Neural crest cell (in vitro differentiated cells): ENCODE results near the gene IL22. TPM values are rescaled to one million over a fixed set of nuclear protein-coding genes. Genes with fewer than 3 reads are reported as not detected.
"Not testable (repeated sequence)": the region's sequence is repeated elsewhere in the genome, so short reads cannot be mapped to it uniquely, and the experiment has no call there.

Source experiments
- DNase-seq: peaks from one replicate; pipeline ENCODE4 v3.0.0; 2021; ENCODE audit warnings: low read depth, mixed read lengths, low spot score
- H3K27ac Mint-ChIP-seq: one replicate; pipeline ENCODE4 v1.8.0; 2021; ENCODE audit warnings: mild to moderate bottlenecking, mixed read lengths; ENCODE audit not compliant: unreplicated experiment
- H3K27me3 Mint-ChIP-seq: 2 replicates; pipeline ENCODE4 v1.8.0; 2021; ENCODE audit warnings: low read depth, mild to moderate bottlenecking, mixed read lengths
- H3K36me3 Mint-ChIP-seq: 2 replicates; pipeline ENCODE4 v1.8.0; 2021; ENCODE audit warnings: low read depth, mild to moderate bottlenecking, mixed read lengths
- H3K4me1 Mint-ChIP-seq: 2 replicates; pipeline ENCODE4 v1.8.0; 2021; ENCODE audit warnings: mixed read lengths
- H3K4me3 Mint-ChIP-seq: one replicate; pipeline ENCODE4 v1.8.0; 2021; ENCODE audit warnings: mild to moderate bottlenecking, mixed read lengths
- H3K9me3 Mint-ChIP-seq: 2 replicates; pipeline ENCODE4 v1.8.0; 2021; ENCODE audit warnings: mixed read lengths
- total RNA-seq: library from RNA; stranded (reverse); gene quantifications from 2 replicates; pipeline ENCODE4 v1.2.1, GENCODE V29; 2021
- TF ChIP-seq, protein P1 (sequence below): fragments of 200-600 bp; sonication (generic); conservative IDR thresholded peaks from 2 replicates; pipeline ENCODE4 v1.5.0; 2021; ENCODE audit warnings: antibody characterized with exemption, mild to moderate bottlenecking

The IL22 gene
- total RNA-seq, 1 donor from 2014 or later = not detected

DNA sequence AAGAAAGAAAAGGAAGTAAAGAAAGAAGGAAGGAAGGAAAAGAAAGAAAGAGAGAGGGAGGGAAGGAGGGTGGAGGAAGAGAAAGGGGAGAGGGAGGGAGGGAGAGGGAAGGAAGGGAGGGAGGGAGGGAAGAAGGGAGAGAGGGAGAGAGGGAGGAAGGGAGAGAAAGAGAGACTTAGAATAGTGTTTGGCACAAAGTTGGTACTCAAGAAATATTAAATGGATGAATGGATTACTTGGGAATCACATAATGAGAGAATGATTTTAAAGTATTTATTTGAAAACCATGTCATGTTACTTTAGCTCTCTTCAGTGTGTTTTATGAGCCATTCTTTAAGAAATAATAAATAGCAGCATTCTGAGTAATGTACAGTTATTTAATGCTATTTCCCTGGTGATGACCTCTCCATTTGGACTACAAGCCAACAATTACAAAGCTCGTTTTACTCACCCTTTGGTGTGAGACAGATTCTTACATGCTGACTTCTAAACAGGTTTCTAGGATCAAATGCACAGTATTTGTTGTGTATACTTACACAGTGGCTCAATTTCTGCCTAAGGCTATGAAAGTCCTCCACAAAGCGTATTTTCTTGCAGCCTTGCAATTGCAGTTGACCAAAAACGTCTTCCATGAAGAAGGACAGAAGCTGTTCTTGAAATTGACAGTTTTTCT, 28.7 kb downstream of the IL22 start:
- Mint-ChIP-seq H3K9me3 (no peaks in the 10 kb centered on the region), H3K4me1 (peaks cover 10% of the 10 kb centered on the region), H3K27me3 (no peaks in the 10 kb centered on the region), H3K36me3 (no peaks in the 10 kb centered on the region), H3K4me3 (no peak overlapping the region), H3K27ac (no peak overlapping the region)
- no peak for DNase-seq
- TF ChIP-seq, protein P1, sequence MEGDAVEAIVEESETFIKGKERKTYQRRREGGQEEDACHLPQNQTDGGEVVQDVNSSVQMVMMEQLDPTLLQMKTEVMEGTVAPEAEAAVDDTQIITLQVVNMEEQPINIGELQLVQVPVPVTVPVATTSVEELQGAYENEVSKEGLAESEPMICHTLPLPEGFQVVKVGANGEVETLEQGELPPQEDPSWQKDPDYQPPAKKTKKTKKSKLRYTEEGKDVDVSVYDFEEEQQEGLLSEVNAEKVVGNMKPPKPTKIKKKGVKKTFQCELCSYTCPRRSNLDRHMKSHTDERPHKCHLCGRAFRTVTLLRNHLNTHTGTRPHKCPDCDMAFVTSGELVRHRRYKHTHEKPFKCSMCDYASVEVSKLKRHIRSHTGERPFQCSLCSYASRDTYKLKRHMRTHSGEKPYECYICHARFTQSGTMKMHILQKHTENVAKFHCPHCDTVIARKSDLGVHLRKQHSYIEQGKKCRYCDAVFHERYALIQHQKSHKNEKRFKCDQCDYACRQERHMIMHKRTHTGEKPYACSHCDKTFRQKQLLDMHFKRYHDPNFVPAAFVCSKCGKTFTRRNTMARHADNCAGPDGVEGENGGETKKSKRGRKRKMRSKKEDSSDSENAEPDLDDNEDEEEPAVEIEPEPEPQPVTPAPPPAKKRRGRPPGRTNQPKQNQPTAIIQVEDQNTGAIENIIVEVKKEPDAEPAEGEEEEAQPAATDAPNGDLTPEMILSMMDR = no peak

GRCh38 chr12:68223067-68223747, 30.2 kb downstream of the IL22 start:
- Mint-ChIP-seq H3K4me1 (peaks cover 10% of the 10 kb centered on the region), H3K9me3 (no peaks in the 10 kb centered on the region), H3K36me3 (no peaks in the 10 kb centered on the region), H3K27ac (no peak overlapping the region), H3K27me3 (no peaks in the 10 kb centered on the region), H3K4me3 (no peak overlapping the region)
- TF ChIP-seq, protein P1 = peak; percentile 90
- peak; percentile 74 for DNase-seq

GRCh38 chr12:68222326-68222725, 31.1 kb downstream of the IL22 start:
- H3K4me3 Mint-ChIP-seq = no peak overlapping the region
- peaks cover 10% of the 10 kb centered on the region for H3K4me1 Mint-ChIP-seq
- no peaks in the 10 kb centered on the region for H3K9me3 Mint-ChIP-seq
- no peak overlapping the region for H3K27ac Mint-ChIP-seq
- H3K36me3 Mint-ChIP-seq = no peaks in the 10 kb centered on the region
- no peak for DNase-seq
- TF ChIP-seq, protein P1 = no peak
- no peaks in the 10 kb centered on the region for H3K27me3 Mint-ChIP-seq

GRCh38 chr12:68221497-68221896, 31.9 kb downstream of the IL22 start:
- TF ChIP-seq, protein P1 = no peak
- no peak for DNase-seq
- Mint-ChIP-seq H3K27me3 (no peaks in the 10 kb centered on the region), H3K36me3 (no peaks in the 10 kb centered on the region), H3K4me3 (no peak overlapping the region), H3K4me1 (peaks cover 10% of the 10 kb centered on the region), H3K9me3 (no peaks in the 10 kb centered on the region), H3K27ac (no peak overlapping the region)

DNA sequence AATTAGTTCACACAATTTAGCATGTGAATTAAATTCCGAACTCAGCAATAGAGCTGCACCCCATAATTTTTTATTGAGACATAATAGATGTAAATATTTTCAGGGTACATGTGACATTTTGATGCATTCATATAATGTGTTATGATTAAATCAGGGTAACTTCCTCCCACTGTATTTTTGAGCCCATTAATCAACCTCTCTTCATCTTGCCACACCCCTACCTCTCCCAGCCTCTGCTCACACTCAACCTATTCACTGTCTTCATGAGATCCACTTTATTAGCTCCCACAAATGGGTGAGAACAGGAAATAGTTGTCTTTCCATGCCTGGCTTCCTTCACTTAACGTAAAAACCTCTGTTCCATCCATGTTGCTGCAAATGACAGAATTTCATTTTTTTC, 42.5 kb downstream of the IL22 start:
- Mint-ChIP-seq H3K36me3 (no peaks in the 10 kb centered on the region), H3K27me3 (no peaks in the 10 kb centered on the region), H3K9me3 (peaks cover 3% of the 10 kb centered on the region), H3K27ac (no peak overlapping the region), H3K4me3 (no peak overlapping the region), H3K4me1 (peaks cover 3% of the 10 kb centered on the region)
- DNase-seq = no peak
- TF ChIP-seq, protein P1 = no peak

DNA sequence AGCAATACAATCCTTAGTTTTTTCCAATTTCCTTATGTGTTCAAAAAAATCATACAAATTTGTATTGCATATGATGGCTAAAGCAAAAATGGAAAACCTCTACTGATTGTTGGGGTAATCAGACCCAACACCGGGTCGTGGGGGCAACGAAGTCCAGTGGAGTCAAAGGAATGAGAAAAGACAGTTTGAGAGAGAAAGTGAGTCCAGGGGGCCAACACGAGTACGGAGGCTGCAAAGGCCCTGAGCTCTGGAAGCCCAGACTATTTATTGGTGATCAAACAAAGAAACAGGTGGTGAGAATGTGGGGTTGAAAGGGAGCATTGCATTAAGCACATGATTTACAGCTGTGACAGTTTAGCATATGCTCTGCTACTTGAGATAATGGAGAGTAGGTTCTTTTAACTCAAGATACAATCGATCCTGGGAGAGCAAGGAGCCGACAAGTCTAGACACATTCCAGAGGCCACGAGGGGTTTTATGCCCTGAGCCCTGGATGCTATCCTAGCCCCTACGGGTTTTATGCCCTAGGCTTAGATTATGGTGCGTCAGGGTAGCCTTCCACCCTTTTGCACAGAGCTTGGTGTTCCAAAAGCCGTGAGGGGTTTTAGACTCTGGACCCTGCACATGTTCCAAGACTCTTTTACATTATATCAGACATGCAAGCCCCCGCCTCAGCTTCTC, 44.2 kb downstream of the IL22 start:
- not testable (repeated sequence) for H3K36me3 Mint-ChIP-seq, H3K27me3 Mint-ChIP-seq, H3K27ac Mint-ChIP-seq, H3K4me1 Mint-ChIP-seq, DNase-seq, H3K4me3 Mint-ChIP-seq, H3K9me3 Mint-ChIP-seq
